Stimulated activated CD4-positive, alpha-beta T cell treated with anti-CD3 and anti-CD28 coated beads, Interleukin-12 subunit alpha, Interleukin-12 subunit beta, amount 100 ng/mL, for 4 hours (primary cell): Measurements from ENCODE around the gene AFF1.

Source experiments
- DNase-seq: peaks from one replicate; pipeline ENCODE4 v3.0.0-alpha.2; 2020

Gene AFF1

DNA sequence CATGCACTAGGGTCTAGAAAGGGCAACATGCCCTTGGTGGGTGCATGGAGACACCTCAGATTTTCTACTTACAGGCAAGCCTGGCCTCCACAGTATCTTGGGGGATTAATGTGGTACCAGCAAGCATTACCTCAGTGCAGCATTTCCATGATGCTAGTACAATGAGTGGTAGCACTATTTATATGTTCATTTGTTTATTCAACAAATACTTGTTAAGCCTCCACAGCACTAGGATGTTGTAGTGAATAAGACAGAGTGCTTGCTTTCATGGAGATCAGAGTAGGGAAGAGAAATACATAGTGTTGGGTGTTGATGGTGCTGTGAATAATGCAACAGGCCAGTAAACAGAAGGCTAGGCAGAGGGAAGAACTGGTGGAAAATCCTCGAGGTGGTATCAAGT lies 152.2 kb downstream of the AFF1 start:
- no peak for DNase-seq

DNA sequence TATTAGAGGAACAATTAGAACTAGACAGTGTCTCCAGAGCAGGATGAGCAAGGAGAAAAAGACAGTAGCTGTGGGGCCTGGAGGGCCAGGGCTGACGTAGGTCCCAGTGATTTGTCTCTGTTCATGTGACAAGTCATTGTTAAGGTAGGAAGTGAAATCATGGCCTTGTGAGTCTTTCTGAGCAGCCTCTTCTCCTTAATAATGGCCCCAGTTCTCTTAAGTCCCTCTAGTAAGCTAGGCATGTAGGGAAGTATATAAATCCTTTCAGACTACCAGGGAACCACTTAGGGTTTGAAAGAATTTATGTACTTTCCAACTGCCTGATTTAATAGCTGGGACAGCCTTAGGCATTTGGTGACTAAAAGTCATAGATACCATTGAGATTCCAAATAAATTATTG lies 152.6 kb downstream of the AFF1 start:
- no peak for DNase-seq

DNA sequence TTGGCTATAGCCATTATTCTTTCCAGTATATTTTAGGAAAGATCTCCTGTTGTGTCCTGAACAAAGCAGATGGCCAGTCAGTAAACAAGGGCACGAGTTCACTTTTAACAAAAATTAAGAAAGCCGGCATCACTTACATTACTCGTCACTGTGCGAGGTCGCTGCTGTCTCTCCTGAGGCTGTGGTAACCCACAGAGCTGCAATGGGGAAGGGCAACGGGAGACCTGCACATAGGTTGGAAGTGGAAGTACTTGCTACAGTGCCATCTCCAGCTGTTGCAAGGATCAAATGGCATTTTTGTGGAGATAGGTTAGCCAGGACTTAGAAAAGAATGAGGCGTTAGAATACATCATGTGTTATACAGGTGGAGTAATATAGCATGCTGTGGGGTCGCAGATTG lies 153.4 kb downstream of the AFF1 start:
- no peak for DNase-seq

DNA sequence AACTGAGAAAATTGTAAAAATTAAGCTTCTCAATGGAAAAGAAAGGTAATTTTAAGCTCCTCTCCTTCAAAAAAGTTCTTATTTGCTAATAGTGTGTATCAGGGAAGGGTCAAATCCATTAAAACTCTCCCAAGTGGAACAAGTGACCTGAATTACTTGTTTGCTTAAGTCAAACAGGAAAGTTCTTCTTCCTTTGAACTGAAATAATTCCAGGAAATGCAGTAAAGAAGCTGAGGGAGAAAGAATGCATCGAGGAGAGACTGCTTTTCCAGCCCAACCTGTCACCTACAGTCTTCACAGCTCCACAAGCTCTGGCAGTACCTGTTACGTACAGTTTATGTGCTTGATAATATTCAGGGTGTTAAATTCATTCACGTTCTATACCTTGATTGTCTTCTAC lies 154.6 kb downstream of the AFF1 start:
- no peak for DNase-seq

DNA sequence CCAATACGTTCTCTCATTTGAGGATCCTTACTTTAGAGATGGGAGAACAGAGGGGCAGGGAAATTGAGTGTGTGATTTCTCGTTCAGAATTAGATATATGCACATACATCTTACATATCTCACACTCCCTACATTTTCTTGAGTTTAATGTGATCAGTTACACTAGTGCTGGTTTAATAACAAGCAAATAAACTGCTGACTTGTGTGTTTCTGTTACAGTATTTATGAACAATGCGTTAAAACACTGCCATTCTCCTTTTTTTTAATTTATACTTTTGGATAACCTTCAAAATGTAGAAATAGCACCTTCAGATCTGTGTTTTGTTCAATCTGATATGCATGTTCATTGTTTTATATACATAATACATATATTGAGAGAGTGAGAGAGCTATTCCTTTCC lies 155.5 kb downstream of the AFF1 start:
- no peak for DNase-seq

DNA sequence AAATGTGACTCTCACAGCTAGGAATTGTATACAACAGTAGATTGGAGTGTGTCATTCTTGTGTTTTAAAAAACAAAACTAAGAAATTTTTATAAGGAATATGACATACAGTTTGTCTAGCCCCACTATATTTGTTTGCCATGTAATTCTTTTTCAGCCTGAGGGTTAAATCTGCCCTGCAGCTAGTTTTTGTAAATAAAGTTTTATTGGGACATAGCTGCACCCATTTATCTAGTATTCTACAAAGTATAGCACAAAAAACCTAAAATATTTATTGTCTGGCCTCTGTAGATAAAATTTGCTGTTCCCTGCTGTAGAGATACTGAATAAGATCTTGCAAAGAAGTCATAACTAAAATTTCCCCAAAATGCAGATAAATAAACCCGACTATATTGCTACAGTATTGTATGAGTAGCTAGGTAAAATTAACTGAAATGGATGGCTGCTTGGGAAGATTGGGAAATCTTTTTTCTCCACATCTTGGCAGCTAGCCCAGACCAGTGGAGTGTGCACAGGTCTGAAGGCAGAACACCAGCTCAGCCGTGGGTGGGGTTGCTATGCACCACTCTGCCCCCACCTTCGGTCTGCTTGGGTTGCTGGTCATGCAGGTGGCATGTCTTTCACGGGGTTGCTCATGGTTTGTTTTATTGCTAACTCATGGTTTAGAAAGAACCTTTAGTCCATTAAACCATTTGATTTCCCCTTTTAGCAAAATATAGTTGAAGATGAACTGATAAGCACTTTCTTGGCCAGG lies 157.8 kb downstream of the AFF1 start:
- DNase-seq, result no peak

DNA sequence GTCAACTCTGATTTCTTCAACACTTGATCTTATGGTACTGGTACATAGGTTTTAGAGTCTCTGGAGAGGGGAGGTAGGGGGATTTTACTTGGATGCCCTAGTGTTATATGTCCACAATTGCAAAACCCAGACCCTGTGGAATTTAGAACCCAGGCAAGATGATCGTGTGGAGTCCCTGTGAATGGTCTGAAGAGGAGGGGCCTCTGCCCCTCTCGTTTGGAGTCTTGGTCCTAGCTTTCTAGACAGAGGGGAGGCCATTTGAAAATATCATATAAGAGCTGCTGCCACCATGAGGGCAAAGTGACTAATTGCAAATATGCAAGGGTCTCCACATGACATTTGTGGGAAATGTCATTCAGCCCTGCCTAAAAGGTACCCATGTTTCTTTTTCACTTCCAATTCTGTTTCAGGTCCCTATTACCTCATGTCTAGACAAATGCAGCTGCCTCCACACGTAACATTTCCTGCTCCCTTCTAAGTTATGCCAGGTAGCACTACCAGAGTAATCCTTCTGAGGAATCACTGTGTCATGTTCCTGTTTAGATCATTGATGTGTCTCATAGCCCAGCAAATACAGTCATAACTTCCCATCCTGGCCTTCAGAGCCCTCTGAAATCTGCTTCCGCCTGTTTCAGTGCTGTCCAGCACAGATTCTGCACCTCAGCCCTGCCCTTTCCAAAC lies 158.8 kb downstream of the AFF1 start:
- DNase-seq, result peak; percentile 12

DNA sequence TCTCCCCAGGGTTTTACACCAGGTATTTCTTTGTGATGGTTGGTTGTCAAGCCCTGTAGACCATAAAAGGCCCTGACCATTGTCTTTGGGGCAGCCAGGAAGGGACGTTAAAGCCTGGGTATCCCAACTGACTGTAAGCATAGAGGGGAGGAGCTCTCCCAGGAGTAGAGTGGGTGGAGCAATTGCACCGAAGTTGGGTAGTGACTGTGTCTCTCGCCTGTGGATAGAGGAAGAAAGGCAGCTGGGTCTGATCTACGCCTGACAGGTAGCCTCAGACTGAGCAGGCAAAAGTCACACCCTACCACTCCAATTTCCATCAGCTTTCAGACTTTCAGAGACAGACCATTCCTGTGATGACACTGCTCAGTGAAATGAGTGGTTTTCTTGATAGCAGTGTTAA lies 162.3 kb downstream of the AFF1 start:
- DNase-seq, result no peak

DNA sequence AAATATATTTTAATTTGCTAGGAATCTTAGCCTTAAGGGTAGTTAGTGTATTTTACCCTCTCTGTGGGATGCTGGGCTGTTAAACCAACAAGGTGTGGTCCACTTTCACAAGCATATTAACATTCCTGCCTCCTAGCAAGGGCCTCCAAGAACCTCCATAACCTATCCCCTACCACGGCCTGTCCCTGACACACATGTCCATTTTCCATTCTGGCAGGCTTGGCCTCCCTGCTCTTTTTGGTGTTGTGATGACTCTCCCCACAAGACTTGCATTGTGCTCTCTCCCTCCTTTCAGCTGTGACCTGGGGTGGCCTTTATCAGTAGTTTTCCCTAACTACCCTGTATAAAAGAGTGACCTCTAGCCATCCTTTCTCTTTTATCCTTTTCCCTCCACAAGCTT lies 165.4 kb downstream of the AFF1 start:
- no peak for DNase-seq

DNA sequence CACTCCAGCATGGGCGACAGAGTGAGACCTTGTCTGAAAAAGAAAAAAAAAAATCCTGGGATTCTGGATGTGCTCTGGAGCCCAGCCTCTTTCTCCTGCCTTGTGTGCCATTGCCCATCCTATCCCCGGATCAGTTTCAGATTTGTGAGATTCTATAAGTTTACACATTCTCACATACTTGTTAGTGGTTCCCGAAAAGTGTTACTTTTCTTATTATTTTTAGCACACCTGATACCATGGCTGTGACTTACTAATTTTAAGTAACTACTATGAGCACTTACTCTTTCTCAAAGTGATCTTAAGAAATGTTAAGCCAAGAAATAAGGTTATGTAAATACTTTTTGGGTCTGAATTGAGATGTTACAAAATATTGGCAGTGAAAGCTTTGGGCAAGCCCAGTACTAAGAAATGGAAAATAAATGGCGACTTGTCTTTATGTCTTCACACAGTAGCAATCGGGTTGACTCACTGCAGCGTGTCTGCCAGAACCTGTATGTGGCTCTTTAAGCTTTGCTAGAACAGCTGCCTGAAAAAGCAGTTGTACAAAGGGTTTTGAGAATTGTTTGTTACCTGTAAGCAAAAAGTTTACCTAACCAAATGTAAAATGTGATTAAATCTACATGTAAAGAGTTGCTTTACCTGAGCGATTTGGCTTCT lies 166.9 kb downstream of the AFF1 start:
- DNase-seq, result no peak

DNA sequence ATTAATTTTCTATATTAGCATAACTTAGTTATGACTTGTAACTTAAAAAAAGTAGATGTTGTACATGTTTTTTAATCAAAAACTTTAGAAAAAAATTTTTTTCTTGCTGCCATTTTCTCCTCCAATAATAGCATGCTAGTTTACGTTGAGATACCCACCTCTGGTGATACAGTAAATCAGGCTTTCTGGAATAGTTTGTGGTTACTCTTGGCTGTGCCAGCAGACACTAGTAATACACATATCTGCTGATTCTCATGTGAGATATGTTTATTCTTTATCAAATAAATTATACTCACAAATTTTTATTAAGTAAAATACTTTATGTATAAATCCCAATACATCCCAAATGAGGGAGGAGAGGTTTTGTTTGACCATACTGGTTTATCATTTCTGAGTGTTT lies 168.3 kb downstream of the AFF1 start:
- no peak for DNase-seq

DNA sequence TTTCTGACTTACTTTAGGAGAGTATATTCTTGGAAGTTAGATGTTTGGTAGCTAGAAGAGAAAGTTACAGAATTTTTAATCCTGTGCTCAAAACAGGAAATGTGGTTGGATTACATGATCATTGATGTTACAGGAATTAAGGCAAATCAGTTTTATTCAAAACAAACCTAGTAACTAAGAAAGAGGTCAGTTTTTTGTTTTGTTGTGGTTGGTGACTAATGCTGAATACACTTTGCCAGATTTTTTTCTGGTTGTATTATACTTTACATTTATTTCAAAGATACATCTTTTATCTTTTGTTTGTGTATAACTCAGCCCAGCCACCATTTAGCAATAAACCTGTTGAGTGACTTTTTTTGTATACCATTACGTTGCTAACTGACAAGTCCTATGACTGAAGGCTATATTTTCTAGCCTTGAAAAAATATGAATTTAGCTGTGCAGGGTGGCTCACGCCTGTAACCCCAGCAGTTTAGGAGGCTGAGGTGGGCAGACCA lies 168.9 kb downstream of the AFF1 start:
- no peak for DNase-seq

DNA sequence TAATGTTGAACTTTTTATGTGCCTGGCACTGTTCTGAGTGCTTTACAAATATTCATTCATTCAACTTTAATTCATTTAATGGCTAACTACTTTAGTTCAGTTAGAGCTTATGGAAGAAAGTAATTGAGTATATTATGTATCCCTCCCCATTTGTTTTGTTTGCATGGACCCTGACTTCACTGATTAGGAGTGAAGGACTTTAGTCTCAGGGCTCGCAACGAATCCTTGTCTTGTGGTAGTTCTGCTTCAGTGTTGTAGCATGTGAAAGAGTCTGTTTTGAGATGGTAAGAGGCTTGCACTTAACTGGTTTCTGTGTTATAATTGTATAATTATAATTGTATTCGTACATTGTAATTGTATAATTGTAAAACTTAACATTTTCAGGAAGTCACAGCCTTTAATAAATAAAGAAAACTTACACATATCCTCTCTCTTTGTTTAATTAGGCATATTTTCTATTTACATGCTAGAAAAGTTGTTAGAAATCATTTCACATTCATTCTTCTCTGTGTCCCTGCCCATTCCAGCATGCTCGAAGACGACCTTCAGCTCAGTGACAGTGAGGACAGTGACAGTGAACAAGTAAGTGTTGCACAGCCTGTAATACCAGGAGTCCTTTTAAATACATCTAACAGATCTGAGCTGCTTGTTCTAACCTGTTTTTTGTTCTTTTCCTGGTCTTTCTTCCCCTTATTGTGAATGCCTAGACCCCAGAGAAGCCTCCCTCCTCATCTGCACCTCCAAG lies 170.5 kb downstream of the AFF1 start:
- no peak for DNase-seq

DNA sequence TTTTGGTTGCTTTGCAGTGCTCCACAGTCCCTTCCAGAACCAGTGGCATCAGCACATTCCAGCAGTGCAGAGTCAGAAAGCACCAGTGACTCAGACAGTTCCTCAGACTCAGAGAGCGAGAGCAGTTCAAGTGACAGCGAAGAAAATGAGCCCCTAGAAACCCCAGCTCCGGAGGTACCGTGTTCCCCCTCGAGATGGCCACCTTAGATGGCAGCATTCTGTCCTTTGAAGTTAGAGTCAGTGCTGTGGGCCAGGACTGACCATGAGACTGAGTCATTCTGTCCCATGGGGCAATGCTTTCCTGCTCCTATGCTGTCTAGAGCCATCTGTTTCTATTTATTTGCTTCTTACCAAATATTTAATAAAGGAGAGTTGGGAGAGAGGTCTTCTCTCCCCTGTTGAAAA lies 173.3 kb downstream of the AFF1 start:
- no peak for DNase-seq

DNA sequence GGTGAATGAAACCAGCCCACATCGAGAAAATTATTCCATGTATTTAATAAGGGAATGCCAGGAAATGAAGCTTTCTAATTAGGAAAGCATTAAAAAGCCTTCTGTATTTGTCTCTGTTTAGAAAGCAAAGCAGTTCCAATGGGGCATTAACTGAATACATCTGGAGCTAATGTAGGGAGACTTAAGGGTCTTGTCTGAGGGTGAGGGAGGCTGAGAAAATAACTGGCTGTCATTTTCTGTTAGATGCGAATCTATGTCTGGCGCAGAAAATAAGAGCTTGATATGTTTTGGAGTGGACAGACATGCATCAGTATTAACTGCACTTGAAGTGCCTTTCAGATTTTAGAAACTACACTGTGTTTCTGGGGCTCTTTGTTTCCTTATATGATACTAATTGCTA lies 174.3 kb downstream of the AFF1 start:
- no peak for DNase-seq

DNA sequence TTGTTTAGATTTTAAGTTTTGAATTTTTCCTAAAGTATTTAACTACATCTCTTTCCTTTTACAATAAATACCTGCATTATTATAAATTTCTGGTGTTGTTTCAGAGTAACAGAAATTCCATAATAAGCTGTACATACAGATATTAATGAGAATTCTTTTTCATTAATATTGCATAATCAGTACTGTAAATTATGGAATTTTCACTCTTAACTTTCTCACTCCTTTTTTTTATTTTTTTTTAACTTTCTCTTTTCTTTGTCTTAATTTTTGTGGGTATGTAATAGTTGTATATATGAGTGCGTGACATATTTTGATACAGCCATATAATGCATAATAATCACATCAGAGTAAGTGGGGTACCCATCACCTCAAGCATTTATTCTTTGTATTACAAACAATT lies 175.1 kb downstream of the AFF1 start:
- no peak for DNase-seq

DNA sequence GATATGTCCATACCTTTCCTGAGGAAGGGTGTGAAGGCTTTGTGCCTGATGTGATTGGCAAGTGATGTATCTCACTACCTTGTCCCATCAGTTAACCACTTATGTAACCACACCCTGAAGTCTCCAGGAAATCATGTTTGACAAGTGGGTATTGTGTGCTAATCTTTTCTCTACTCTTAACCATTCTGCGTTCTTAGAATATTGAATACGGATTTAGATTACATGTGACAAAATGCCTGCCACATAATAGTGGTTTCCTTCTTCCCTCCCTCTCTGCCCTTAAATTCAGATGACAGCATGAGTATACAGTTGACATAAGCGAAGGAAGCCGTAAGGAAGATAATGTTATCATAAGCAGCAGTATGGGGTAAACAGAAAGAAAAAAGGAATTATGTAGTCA lies 177.3 kb downstream of the AFF1 start:
- no peak for DNase-seq

DNA sequence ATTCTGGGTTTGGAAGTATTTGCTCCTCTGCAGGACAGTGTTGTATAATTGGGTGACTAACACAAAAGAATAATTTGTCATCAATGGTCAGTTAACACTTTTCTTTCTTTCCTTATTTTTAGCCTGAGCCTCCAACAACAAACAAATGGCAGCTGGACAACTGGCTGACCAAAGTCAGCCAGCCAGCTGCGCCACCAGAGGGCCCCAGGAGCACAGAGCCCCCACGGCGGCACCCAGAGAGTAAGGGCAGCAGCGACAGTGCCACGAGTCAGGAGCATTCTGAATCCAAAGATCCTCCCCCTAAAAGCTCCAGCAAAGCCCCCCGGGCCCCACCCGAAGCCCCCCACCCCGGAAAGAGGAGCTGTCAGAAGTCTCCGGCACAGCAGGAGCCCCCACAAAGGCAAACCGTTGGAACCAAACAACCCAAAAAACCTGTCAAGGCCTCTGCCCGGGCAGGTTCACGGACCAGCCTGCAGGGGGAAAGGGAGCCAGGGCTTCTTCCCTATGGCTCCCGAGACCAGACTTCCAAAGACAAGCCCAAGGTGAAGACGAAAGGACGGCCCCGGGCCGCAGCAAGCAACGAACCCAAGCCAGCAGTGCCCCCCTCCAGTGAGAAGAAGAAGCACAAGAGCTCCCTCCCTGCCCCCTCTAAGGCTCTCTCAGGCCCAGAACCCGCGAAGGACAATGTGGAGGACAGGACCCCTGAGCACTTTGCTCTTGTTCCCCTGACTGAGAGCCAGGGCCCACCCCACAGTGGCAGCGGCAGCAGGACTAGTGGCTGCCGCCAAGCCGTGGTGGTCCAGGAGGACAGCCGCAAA lies 179.6 kb downstream of the AFF1 start:
- no peak for DNase-seq

DNA sequence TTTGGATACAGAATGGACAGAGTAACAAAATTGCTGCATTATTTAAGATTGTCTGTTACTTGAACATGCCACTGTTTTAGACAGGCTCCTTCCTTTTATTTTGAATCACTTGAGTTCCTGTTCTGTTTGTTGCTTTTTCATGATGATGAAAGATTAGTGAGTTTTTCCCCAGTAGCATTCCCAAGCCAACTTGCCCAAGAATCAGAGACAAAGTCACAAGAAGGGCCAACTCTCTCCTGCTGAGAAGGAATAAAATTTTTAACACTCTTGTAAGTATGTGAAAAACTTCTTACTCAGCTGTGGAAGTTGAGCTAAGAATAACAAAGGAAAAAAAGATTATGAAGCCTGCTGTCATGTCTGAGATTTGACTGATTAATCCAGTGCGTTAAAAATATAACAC lies 181.4 kb downstream of the AFF1 start:
- DNase-seq, result no peak

DNA sequence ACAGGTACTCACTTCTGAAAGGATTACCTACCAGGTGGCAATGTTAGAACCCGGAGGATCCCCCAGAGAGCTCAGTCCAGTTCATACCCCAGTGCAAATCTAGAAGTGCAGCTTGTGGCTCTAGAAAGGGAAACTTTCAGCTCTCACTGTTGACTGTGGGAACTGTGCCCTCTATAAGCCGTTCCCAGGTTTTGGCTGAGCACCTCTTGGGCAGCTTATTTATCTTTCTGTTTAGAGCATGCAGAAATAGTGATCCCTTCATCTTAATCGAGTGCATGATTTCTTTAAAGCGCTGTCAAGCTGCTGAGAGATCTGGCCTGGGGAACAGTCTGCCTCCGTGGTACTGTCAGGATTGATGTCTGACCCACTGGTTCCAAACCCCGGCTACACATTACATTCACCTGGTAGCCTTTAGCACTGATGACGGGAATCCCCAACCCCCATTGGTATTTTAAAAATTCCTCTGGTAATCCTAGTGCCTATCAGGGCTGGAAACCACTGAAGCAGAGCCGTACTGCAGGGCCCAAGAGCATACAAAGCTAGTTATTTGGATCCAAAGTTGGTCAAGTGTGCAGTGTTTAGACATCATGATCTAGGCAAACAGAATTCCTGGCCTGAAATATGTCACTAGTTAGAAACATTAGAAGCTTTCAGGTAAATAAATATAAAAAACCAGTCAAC lies 182.4 kb downstream of the AFF1 start:
- DNase-seq, result no peak

DNA sequence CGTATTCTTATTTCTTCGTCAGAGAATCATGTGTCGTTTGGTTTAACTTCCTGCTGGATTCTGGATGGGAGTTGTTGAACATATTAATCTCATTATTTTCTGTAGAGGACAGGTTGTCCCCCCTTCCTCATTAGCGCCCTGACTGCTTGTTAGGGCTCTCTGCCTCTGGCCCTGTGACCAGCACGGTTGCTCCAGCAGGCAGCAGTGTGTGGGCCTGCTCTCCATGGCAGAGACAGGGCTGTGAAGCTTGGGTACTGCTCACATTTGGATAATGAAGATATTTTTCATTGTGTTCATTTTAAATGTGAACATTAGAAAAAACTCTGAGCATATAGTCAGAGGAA lies 182.9 kb downstream of the AFF1 start:
- DNase-seq, result no peak

DNA sequence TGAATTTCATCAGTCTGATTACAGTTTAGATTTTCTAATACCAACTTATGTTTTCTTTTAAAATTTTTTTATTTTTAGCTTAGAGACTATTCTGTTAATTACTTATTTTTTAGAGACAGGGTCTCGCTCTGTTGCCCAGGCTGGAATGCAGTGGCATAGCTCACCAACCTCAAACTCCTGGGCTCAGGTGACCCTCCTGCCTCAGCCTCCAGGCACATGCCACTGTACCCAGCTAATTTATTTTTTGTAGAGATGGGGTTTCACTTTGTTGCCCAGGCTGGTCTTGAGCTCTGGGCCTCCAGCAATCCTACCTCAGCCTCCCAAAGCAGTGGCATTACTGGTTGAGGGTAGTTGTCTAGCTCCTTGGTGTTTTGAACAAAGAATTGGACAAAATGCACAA lies 183.6 kb downstream of the AFF1 start:
- DNase-seq, result no peak
